Measurements from ENCODE around the gene DLGAP1.

Gene DLGAP1

DNA sequence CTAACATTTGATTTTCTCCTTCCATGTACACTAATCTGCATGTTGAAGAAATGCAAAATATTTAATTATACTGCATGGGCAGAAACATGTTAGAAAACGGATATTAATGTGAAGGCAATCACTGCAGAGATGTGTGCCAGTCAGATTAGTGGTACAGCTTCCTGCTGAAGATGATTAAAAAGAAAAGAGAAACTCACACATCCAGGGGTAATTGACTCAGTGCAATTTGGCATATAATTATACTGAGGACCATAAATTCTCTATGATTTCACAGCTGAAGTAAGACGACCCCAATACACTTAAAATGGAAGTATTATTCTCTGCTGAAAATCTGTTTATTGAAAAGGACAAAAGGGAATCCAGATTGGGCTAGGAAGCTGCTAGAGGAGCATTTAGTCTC is 761.7 kb downstream of the DLGAP1 start:
- H3K4me3 ChIP-seq (ENCODE audit: low read depth, low read length), result no peak overlapping the region
- DNase-seq (ENCODE audit: low read depth), result no peak
- TF ChIP-seq POLR2A (IDR thresholded peaks at IDR 0.05; ENCODE audit: extremely low read depth, insufficient read length) (no peak), MYC (IDR thresholded peaks at IDR 0.05; ENCODE audit: low read depth, low read length) (no peak)
- TF ChIP-seq, protein P1, sequence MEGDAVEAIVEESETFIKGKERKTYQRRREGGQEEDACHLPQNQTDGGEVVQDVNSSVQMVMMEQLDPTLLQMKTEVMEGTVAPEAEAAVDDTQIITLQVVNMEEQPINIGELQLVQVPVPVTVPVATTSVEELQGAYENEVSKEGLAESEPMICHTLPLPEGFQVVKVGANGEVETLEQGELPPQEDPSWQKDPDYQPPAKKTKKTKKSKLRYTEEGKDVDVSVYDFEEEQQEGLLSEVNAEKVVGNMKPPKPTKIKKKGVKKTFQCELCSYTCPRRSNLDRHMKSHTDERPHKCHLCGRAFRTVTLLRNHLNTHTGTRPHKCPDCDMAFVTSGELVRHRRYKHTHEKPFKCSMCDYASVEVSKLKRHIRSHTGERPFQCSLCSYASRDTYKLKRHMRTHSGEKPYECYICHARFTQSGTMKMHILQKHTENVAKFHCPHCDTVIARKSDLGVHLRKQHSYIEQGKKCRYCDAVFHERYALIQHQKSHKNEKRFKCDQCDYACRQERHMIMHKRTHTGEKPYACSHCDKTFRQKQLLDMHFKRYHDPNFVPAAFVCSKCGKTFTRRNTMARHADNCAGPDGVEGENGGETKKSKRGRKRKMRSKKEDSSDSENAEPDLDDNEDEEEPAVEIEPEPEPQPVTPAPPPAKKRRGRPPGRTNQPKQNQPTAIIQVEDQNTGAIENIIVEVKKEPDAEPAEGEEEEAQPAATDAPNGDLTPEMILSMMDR (IDR thresholded peaks at IDR 0.05; ENCODE audit: low read depth, low read length), result no peak
- TF ChIP-seq, protein P2, sequence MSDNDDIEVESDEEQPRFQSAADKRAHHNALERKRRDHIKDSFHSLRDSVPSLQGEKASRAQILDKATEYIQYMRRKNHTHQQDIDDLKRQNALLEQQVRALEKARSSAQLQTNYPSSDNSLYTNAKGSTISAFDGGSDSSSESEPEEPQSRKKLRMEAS (IDR thresholded peaks at IDR 0.05; ENCODE audit: low read depth, low read length), result no peak

DNA sequence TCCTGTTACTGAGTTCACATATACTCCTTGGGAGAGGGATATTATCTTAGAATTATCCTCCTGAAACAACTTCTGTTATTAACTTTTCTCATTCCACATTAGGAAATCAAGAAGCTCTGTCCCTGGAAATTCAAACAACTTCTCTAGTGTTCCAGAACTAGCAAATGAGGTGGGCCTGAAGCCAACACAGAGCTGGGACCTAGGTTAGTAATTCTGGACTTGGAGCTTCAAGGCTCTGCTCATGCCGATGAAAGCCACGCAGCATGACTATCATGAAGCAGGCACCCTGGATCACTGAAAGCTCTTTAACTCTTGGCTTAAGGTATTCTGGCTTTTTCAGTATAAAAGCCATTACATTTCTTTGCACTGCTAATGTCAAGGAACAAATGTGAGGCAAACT is 762.4 kb downstream of the DLGAP1 start:
- DNase-seq (ENCODE audit: low read depth), result no peak
- H3K4me3 ChIP-seq (ENCODE audit: low read depth, low read length), result no peak overlapping the region
- TF ChIP-seq MYC (IDR thresholded peaks at IDR 0.05; ENCODE audit: low read depth, low read length), result no peak
- TF ChIP-seq, protein P1 (IDR thresholded peaks at IDR 0.05; ENCODE audit: low read depth, low read length), result no peak
- TF ChIP-seq, protein P2 (IDR thresholded peaks at IDR 0.05; ENCODE audit: low read depth, low read length), result no peak
- no peak for TF ChIP-seq POLR2A (IDR thresholded peaks at IDR 0.05; ENCODE audit: extremely low read depth, insufficient read length)

DNA sequence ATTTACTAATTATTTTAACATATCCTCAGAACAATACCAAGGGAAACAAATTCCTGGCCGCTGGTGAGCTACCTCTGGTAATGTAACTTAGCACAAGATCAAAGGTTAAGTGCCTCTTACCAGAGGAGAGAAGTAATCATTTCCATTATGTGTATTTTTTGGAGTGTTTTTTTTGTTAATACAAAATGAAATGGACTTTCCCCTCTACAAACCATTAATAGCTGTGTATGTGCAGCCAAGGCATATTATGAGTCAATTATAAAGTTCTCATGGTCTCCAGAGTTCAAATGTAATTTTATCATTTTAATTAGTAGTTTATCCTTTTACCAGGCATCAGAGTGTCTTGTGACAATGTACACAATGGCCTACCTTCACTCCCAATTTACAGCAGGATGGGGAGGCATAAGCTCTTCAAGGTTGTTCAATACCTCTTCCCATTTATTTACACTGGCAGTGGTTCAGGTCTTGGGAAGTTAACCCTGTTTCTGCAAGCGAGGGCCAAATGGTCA is 762.9 kb downstream of the DLGAP1 start:
- no peak overlapping the region for H3K4me3 ChIP-seq (ENCODE audit: low read depth, low read length)
- DNase-seq (ENCODE audit: low read depth), result no peak
- TF ChIP-seq MYC (IDR thresholded peaks at IDR 0.05; ENCODE audit: low read depth, low read length), result no peak

DNA sequence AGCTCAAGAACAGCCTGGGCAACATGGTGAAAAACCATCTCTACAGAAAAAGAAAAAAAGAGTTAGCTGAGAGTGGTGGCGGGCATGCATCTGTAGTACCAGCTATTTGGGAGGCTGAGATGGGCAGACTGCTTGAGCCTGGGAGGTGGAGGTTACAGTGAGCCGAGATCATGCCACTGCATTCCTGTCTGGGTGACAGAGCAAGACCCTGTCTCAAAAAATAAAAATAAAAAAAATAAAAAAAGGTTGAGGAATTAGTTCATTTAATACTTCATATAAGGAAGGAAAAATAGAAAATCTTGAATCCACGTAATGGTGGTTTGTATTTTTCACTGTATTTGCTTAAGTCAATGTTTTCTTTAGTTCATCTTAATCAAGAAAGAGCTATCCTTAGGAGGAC is 763.4 kb downstream of the DLGAP1 start:
- no peak for DNase-seq (ENCODE audit: low read depth)
- TF ChIP-seq MYC (IDR thresholded peaks at IDR 0.05; ENCODE audit: low read depth, low read length), result no peak
- TF ChIP-seq, protein P1 (IDR thresholded peaks at IDR 0.05; ENCODE audit: low read depth, low read length), result no peak
- no peak for TF ChIP-seq POLR2A (IDR thresholded peaks at IDR 0.05; ENCODE audit: extremely low read depth, insufficient read length)
- TF ChIP-seq, protein P2 (IDR thresholded peaks at IDR 0.05; ENCODE audit: low read depth, low read length), result no peak
- H3K4me3 ChIP-seq (ENCODE audit: low read depth, low read length), result no peak overlapping the region

DNA sequence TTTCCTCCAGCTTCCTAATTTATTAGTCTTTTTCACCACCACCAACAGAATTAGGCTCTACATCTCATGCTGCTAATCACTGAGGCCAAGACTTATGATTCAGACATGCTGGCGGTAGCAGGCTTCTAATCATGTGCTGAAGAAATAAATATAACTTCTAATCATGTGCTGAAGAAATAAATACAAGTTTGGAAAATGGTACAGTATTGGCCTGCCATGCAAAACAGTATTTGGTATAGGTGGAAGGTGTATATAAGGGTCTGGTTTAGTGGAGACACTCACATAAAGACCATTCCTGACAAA is 764.4 kb downstream of the DLGAP1 start:
- no peak overlapping the region for H3K4me3 ChIP-seq (ENCODE audit: low read depth, low read length)
- DNase-seq (ENCODE audit: low read depth), result no peak
- no peak for TF ChIP-seq MYC (IDR thresholded peaks at IDR 0.05; ENCODE audit: low read depth, low read length)
- TF ChIP-seq POLR2A (IDR thresholded peaks at IDR 0.05; ENCODE audit: extremely low read depth, insufficient read length), result no peak
- TF ChIP-seq, protein P2 (IDR thresholded peaks at IDR 0.05; ENCODE audit: low read depth, low read length), result no peak
- TF ChIP-seq, protein P1 (IDR thresholded peaks at IDR 0.05; ENCODE audit: low read depth, low read length), result no peak

DNA sequence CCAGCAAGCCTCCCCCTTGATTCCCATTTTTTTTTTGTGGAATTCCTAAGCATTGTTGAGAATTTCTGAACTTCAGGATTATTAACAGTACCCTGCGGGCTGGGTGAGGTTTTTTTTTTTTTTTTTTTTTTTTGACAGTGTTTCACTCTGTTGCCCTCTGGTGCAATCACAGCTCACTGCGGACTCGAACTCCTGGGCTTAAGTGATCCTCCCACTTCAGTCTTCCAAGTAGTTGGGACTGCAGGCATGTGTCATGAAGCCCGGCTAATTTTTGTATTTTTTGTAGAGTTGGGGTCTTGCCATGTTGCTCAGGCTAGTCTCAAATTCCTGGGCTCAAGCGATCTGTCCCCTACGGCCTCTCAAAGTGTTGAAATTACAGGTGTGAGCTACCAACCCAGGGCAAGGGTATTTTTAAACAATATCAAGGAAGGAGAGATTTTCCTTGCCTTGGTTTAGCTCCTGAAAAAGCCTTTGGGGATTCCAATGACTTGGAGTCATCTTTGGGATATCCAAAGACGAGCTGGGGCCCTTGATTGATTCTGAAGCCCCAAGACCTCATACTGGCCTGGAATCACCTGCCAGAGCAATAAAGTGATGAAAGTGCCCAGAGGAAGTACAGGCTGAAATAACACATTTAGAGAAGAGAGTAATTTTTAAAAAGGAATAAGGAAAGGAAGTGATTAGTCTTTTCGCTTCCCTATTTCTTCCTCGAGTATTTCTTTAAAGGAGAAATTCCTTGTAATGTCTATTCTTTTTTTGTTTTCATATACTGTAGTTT is 764.9 kb downstream of the DLGAP1 start:
- TF ChIP-seq, protein P1 (IDR thresholded peaks at IDR 0.05; ENCODE audit: low read depth, low read length), result no peak
- TF ChIP-seq POLR2A (IDR thresholded peaks at IDR 0.05; ENCODE audit: extremely low read depth, insufficient read length) (no peak), MYC (IDR thresholded peaks at IDR 0.05; ENCODE audit: low read depth, low read length) (no peak)
- TF ChIP-seq, protein P2 (IDR thresholded peaks at IDR 0.05; ENCODE audit: low read depth, low read length), result no peak
- DNase-seq (ENCODE audit: low read depth), result no peak

More for the DNA sequence above, 764.9 kb downstream of the DLGAP1 start:
- no peak overlapping the region for H3K4me3 ChIP-seq (ENCODE audit: low read depth, low read length)

Data from NB4 (cell line).